ENCODE measurements around the gene CNOT4.
"Not testable (repeated sequence)": the region's sequence is repeated elsewhere in the genome, so short reads cannot be mapped to it uniquely, and the experiment has no call there.

CNOT4 gene

DNA sequence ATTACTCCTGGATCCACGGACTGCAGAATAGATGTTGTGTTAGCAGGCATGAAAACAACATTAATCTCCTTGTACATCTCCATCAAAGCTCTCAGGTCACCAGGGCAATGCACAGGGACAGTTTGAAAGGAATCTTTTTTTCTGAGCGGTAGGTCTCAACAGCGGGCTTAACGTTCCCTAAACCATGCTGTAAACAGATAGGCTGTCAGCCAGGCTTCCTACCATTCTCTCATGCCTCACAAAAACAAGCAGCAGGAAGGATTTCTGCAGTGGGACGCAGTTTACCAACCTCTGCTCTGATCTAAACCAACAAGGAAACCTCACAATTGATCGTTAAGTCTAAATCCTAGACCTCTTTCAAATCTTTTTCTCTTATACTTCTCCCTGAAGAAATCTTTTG lies 50.8 kb downstream of the CNOT4 start:
- DNase-seq (ENCODE audit: low read depth): no peak

DNA sequence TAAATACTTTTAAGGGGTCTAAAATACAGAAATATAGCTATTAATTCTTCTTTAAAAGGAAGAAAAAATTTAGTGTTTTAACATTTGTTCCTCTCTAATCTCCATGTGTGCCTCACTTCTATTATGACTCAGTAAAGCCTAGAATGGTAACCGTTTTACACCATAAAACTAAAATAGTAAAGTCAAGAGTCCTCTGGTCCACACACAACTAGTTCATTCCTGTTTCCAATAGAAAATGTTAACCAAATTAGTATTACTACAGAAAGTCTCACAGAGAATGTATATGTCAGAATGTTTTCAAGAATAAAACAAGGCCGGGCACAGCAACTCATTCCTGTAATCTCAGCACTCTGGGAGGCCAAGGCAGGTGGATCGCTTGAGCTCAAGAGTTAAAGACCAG lies 55.8 kb downstream of the CNOT4 start:
- DNase-seq (ENCODE audit: low read depth): no peak

- DNase-seq (ENCODE audit: low read depth): no peak
These were observed 60.5 kb downstream of the CNOT4 start for GRCh38 chr7:135449436-135449835.

DNA sequence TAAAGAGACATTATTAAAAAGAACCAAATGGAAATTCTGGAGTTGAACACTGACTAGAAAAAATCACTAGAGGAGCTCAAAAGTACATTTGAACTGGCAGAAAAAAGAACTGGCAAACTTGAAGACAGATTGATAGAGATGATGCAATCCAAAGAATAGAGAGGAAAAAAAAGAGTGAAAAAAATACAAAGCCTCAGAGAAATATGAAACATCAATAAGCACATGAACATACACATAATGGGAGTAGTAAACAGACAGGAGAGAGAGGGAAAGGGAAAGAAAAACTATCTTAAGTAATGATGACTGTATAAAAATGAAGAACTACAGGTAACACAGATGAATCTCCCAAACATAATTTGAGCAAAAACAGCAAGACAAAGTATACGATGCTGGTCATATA lies 61.1 kb downstream of the CNOT4 start:
- peak; percentile 4 for DNase-seq (ENCODE audit: low read depth)

DNA sequence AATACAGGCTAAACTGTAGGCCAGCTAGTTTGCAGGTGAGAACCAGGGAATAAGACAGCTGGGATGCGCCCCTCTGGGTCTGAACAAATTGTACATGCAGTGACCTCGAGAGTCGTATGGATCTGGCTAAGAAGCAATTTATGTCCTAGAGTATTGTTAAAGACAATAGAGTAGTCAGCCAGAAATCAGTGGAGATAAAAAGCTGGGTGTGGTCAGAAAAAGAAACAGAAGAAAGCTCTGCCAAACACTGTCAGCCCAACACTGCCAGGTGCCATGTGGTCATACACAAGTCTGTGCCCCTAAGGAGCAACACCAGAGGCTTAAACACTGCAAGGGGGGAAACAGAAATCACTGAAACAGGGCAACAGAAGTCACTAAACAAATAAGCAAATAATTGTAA lies 62.2 kb downstream of the CNOT4 start:
- no peak for DNase-seq (ENCODE audit: low read depth)

- no peak for DNase-seq (ENCODE audit: low read depth)
These were observed 64.2 kb downstream of the CNOT4 start for GRCh38 chr7:135445690-135446089.

GRCh38 chr7:135445266-135445665 lies 64.6 kb downstream of the CNOT4 start:
- not testable (repeated sequence) for DNase-seq (ENCODE audit: low read depth)

DNA sequence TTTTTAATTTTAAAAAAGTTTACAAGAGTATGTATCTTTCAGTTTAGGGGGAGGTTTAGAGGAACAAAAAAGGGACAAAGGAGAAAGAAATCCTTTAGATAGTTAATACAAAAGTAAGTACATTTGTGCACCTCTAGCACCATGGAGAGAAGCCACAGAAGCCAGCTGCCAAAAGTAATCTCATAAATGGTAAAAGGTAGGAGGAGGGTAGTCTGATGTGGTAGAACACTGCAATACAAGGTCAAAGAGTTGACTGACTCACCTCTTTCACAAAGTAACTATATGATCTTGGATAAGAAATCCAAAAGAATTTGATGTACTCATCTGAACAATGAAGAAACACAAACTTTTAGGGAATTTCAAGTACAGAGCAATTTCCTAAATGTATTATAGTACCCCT lies 68.1 kb downstream of the CNOT4 start:
- DNase-seq (ENCODE audit: low read depth): peak; percentile 75

- DNase-seq (ENCODE audit: low read depth): no peak
These were observed 75.9 kb downstream of the CNOT4 start for GRCh38 chr7:135434047-135434446.

DNA sequence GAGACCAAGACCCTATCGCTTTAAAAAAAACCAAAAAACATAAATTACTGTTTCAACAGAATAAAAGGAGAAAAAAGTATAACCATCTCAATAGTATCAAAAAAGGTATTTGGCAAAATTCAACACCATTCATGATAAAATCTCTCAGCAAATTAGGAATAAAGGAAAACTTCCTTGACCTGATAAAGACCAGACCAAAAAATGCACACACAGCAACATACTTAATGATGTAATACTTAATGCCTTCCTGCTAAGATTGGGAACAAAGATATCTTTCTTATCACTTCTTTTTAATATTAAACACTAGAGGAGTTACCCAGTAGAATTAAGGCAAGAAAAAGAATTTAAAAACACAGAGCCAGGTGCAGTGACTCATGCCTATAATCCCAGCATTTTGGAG lies 79.3 kb downstream of the CNOT4 start:
- no peak for DNase-seq (ENCODE audit: low read depth)

DNA sequence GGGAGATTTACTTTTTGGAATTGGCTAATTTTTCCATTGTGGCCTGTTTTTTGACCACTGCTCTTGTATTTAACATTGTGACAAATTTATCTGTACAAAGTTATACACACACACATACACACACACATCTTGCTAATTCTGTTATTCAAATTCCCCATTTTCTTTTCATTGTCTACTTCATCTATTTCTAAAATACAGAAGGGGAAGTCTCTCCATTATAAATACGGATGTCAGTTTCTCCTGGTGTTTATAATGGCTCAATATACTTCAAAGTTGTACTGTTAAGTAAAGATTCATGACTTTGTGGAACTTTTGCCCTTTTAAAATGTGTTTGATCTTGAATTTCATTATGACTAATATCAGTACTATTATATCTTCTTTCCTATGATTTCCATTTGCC lies 81.0 kb downstream of the CNOT4 start:
- no peak for DNase-seq (ENCODE audit: low read depth)

DNA sequence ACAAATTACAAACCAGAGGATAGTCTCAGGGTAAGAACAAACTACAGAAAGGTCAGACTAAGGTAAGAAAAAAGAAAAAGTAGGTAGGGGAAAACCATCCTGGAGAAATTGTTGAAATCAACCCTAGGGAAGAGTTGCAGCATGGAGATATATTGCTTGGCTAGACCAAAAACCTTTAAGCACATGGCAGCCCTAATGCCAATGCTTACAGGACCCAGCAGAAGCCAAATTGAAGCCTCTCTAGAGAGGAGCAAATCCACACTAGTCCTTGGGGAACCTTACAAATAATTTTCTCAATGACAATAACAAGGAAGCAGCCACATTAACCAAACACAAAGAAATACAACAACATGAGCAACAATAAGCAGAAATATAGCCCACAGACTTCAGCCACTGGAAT lies 81.9 kb downstream of the CNOT4 start:
- DNase-seq (ENCODE audit: low read depth): no peak

GRCh38 chr7:135427166-135427565 lies 82.7 kb downstream of the CNOT4 start:
- DNase-seq (ENCODE audit: low read depth): no peak

GRCh38 chr7:135425036-135425435 lies 84.9 kb downstream of the CNOT4 start:
- DNase-seq (ENCODE audit: low read depth): no peak

- peak; percentile 15 for DNase-seq (ENCODE audit: low read depth)
These were observed 89.1 kb downstream of the CNOT4 start for GRCh38 chr7:135420786-135421185.

- DNase-seq (ENCODE audit: low read depth): no peak
These were observed 93.5 kb downstream of the CNOT4 start for GRCh38 chr7:135416431-135416830.

GRCh38 chr7:135414850-135415439 lies 95.0 kb downstream of the CNOT4 start:
- peak; percentile 75 for DNase-seq (ENCODE audit: low read depth)

- DNase-seq (ENCODE audit: low read depth): no peak
These were observed 95.7 kb downstream of the CNOT4 start for GRCh38 chr7:135414208-135414607.

DNA sequence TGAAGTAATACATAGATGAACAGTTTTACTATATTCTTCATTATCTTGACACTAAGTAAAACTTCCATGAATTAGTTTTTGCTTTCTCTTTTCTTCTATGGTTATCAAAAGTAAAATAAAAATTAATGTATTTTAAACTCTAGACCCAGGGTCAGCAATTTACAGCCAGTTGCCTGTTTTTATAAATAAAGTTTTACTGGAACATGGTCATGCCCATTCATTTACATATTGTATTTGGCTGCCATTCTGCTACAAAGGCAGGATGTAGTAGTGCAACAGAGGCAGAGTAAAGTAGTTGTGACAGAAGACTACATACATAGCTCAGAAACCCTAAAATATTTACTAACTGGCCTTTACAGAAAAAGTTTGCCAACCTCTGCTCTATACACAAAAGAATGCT lies 98.8 kb downstream of the CNOT4 start:
- DNase-seq (ENCODE audit: low read depth): no peak

DNA sequence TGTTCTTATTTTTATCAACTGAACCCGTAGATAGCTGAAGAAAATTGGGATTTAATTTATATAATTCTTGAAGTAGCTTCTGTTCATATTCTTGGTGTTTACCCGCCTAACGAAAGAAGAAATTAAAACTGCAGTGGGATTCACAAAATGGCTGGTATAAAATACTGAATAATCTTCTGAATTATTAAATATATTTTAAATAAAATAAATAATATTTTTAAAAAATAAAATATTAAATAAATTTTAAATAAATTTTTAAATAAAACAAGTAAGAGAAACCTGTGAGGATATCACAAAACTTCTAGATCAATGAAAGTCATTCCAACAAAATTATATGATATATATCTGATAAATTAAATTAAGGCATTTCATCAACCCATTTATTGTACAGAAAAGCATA lies 99.4 kb downstream of the CNOT4 start:
- no peak for DNase-seq (ENCODE audit: low read depth)

- no peak for DNase-seq (ENCODE audit: low read depth)
These were observed 99.9 kb downstream of the CNOT4 start for GRCh38 chr7:135409845-135410542.

GRCh38 chr7:135407884-135408283 lies 102.0 kb downstream of the CNOT4 start:
- no peak for DNase-seq (ENCODE audit: low read depth)

DNA sequence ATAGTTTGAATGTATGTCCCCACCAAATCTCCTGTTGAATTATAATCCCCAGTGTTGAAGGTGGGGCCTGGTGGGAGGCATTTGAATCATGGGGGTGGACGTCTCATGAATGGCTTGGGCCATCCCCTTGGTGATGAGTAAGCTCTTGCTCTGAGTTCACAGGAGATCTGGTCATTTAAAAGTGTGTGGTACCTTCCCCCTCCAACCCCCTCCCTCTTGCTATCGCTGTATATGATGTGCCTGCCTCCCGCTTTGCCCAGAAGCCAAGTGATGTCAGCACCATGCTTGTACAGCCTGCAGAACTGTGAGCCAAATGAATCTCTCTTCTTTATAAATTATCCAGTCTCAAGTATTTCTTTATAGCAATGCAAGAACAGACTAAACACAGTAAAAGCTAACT lies 103.0 kb downstream of the CNOT4 start:
- no peak for DNase-seq (ENCODE audit: low read depth)

- DNase-seq (ENCODE audit: low read depth): no peak
These were observed 103.9 kb downstream of the CNOT4 start for GRCh38 chr7:135405969-135406368.

All from iris pigment epithelial cell (primary cell).